T-cell (primary cell): ENCODE results near the gene RARB. TPM values are rescaled to one million over a fixed set of nuclear protein-coding genes. Genes with fewer than 3 reads are reported as not detected.

ENCODE experiments used
- ATAC-seq, 4 experiments: fragments of 200-7000 bp in 3 of 4; fragments of 150-1000 bp in 1 of 4; cut with Tn5 transposase; replicated peaks in 1 of 4; 1 replicate in 3 of 4; 2 replicates in 1 of 4; pipeline ENCODE4 v1.10.0; 2021; ENCODE audit warnings: moderate library complexity in 3 of 4, mild to moderate bottlenecking in 2 of 4, moderate number of reproducible peaks in 1 of 4
- CTCF ChIA-PET, 2 donors: fragments of 300-600 bp; sonication (Branson Sonifier 250); formaldehyde crosslinking; loops; one replicate each; lab custom pipeline; 2022; ENCODE audit warnings: antibody characterized with exemption in 2 of 2; lab: Charles Lee
- POLR2A ChIA-PET, 2 donors: fragments of 300-600 bp; sonication (Branson Sonifier 250); formaldehyde crosslinking; loops; one replicate each; lab custom pipeline; 2022; ENCODE audit warnings: antibody characterized with exemption in 2 of 2; lab: Charles Lee
- DNase-seq, 35 experiments: peaks; one replicate each; pipeline versions ENCODE4 v3.0.0 to v3.0.0-alpha.2; 2013 to 2023
- H3K27ac ChIP-seq: one replicate; pipeline ENCODE4 v1.5.1; 2013; ENCODE audit warnings: low read length
- H3K27me3 ChIP-seq, 2 experiments: replicated peaks in 1 of 2; 1 replicate in 1 of 2; 2 replicates in 1 of 2; pipeline versions ENCODE4 v1.6.1 to v1.7.0; 2013; ENCODE audit warnings: low read length in 1 of 2, mixed read lengths in 1 of 2; ENCODE audit not compliant: control insufficient read depth in 2 of 2, insufficient read depth in 2 of 2; ENCODE audit errors: extremely low read depth in 1 of 2
- H3K36me3 ChIP-seq, 2 donors: 1 replicate in 1 of 2; 2 replicates in 1 of 2; pipeline versions ENCODE4 v1.6.1 to v1.7.0; 2013; ENCODE audit warnings: low read length in 1 of 2; ENCODE audit not compliant: control insufficient read depth in 2 of 2, insufficient read depth in 1 of 2; ENCODE audit errors: extremely low read depth in 1 of 2
- H3K4me1 ChIP-seq, 2 experiments: 1 replicate in 1 of 2; 2 replicates in 1 of 2; pipeline versions ENCODE4 v1.6.1 to v1.7.0; 2013; ENCODE audit warnings: low read length in 2 of 2, mixed read lengths in 1 of 2; ENCODE audit not compliant: insufficient read depth in 2 of 2, control insufficient read depth in 1 of 2; ENCODE audit errors: extremely low read depth in 1 of 2
- H3K4me3 ChIP-seq, 2 donors: 1 replicate in 1 of 2; 2 replicates in 1 of 2; pipeline versions ENCODE4 v1.5.1 to v1.7.0; 2013; ENCODE audit warnings: mild to moderate bottlenecking in 2 of 2, low read length in 1 of 2, moderate library complexity in 1 of 2; ENCODE audit not compliant: control insufficient read depth in 1 of 2; ENCODE audit errors: extremely low read depth in 1 of 2
- H3K9me3 ChIP-seq: 2 replicates; pipeline ENCODE4 v1.7.0; 2013
- H3K27ac Mint-ChIP-seq, 2 donors: one replicate each; pipeline ENCODE4 v1.8.0; 2020 to 2021; ENCODE audit warnings: mild to moderate bottlenecking in 2 of 2, mixed read lengths in 2 of 2
- H3K27me3 Mint-ChIP-seq, 2 donors: one replicate each; pipeline ENCODE4 v1.8.0; 2021 to 2022; ENCODE audit warnings: mixed read lengths in 2 of 2
- H3K36me3 Mint-ChIP-seq: one replicate; pipeline ENCODE4 v1.8.0; 2021; ENCODE audit warnings: mixed read lengths
- H3K4me1 Mint-ChIP-seq, 3 donors: one replicate each; pipeline ENCODE4 v1.8.0; 2020 to 2022; ENCODE audit warnings: mixed read lengths in 3 of 3, mild to moderate bottlenecking in 1 of 3
- H3K4me3 Mint-ChIP-seq, 3 donors: one replicate each; pipeline ENCODE4 v1.8.0; 2020 to 2022; ENCODE audit warnings: mild to moderate bottlenecking in 3 of 3, mixed read lengths in 3 of 3, moderate library complexity in 3 of 3
- H3K9me3 Mint-ChIP-seq, 3 donors: one replicate each; pipeline ENCODE4 v1.8.0; 2020 to 2022; ENCODE audit warnings: mixed read lengths in 3 of 3
- WGBS: methylation state at CpG from one replicate; pipeline ENCODE4 v1.1.5; 2013; ENCODE audit warnings: missing lambda C conversion rate; ENCODE audit not compliant: insufficient coverage; 5-methylcytosine and 5-hydroxymethylcytosine counted together
- total RNA-seq, 35 experiments: library from RNA in 6 of 35; stranded (reverse) in 6 of 35; fragments of 120-200 nt in 1 of 35; gene quantifications; one replicate each; pipeline versions ENCODE4 v1.2.1 to v1.2.4 and lab custom pipeline; 2013 to 2026

Gene RARB
- total RNA-seq, 5 donors from 2014 or later (not counting 1 experiment from before 2014, with no cell fraction given): not detected

DNA sequence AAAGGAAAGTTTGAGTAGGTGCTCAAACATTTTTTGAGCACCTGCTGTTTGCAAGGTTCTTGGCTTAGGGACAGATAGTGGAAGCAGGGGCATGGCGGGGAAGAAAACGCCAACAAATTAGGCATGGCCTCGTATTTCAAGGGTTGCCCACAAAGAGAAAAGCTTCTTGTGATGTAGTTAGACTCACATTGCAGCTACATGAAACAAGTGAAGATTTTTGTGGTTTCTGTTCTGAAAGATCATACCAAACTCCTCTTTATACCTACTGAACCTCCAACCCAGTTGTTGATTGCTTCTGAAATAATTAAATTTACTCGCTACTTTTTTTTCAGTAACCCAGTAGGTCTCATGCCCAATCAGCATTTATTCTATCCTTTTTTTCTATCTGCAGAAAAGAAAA, 23.5 kb upstream of the RARB start:
- POLR2A ChIA-PET: no interaction called here
- WGBS: 100% methylated on average over 1 of the region's 4 CpGs

GRCh38 chr3:25405335-25405734, 22.7 kb upstream of the RARB start:
- DNase-seq (no peak), ATAC-seq (no peak)
- no peaks in the 10 kb centered on the region for H3K27me3 ChIP-seq
- H3K27ac ChIP-seq: no peak overlapping the region
- no peaks in the 10 kb centered on the region for H3K36me3 ChIP-seq
- Mint-ChIP-seq H3K36me3 (no peaks in the 10 kb centered on the region), H3K9me3 (peaks cover 0 to 23% (median 2%) of the 10 kb centered on the region in 3 donors), H3K27me3 (no peaks in the 10 kb centered on the region), H3K27ac (no peak overlapping the region), H3K4me3 (no peak overlapping the region), H3K4me1 (no peaks in the 10 kb centered on the region)
- H3K4me3 ChIP-seq: no peak overlapping the region
- CTCF ChIA-PET: no interaction called here
- POLR2A ChIA-PET: no interaction called here
- H3K9me3 ChIP-seq: no peaks in the 10 kb centered on the region
- no peaks in the 10 kb centered on the region for H3K4me1 ChIP-seq
- no CpG with 5 or more reads among the region's 1 CpG for WGBS

More for the DNA sequence above, 23.5 kb upstream of the RARB start:
- Histone ChIP-seq H3K27ac (no peak overlapping the region), H3K9me3 (no peaks in the 10 kb centered on the region), H3K4me1 (no peaks in the 10 kb centered on the region), H3K27me3 (no peaks in the 10 kb centered on the region), H3K36me3 (no peaks in the 10 kb centered on the region), H3K4me3 (no peak overlapping the region)
- Mint-ChIP-seq H3K4me1 (no peaks in the 10 kb centered on the region), H3K4me3 (no peak overlapping the region), H3K36me3 (no peaks in the 10 kb centered on the region), H3K27me3 (no peaks in the 10 kb centered on the region), H3K27ac (no peak overlapping the region), H3K9me3 (peaks cover 0 to 20% (median 2%) of the 10 kb centered on the region in 3 donors)
- ATAC-seq (no peak), DNase-seq (no peak)
- CTCF ChIA-PET: no interaction called here

DNA sequence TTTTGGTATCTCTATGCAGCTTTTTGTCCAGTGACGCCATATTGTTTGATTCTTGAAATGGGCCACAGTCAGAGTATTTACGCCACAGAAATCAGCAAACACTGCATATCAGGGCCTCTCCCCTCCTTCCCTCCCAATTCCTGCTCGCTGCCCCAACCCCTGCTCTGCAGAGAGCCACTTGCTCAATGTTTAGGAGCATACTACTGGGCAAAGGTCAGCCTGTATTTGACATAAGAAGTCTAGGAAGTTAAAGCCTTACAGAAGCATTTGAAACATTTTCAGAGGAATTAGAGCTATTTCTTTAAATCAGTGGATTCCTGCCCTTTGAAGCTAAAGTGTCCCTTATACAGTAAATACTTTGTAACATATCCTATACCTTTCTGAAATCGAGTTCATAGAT, 17.4 kb upstream of the RARB start:
- DNase-seq: no peak
- Histone ChIP-seq H3K27me3 (no peaks in the 10 kb centered on the region), H3K27ac (no peak overlapping the region), H3K9me3 (no peaks in the 10 kb centered on the region), H3K4me1 (no peaks in the 10 kb centered on the region), H3K4me3 (no peak overlapping the region), H3K36me3 (no peaks in the 10 kb centered on the region)
- 90% methylated on average over 2 of the region's 4 CpGs for WGBS
- no peak for ATAC-seq
- no peak overlapping the region for H3K4me3 Mint-ChIP-seq
- ChIA-PET CTCF (no interaction called here), POLR2A (no interaction called here)
- H3K4me1 Mint-ChIP-seq: no peaks in the 10 kb centered on the region
- H3K27ac Mint-ChIP-seq: no peak overlapping the region
- peaks cover 2 to 3% of the 10 kb centered on the region in 2 donors for H3K27me3 Mint-ChIP-seq
- no peaks in the 10 kb centered on the region for H3K36me3 Mint-ChIP-seq
- peaks cover 0 to 11% (median 5%) of the 10 kb centered on the region in 3 donors for H3K9me3 Mint-ChIP-seq

DNA sequence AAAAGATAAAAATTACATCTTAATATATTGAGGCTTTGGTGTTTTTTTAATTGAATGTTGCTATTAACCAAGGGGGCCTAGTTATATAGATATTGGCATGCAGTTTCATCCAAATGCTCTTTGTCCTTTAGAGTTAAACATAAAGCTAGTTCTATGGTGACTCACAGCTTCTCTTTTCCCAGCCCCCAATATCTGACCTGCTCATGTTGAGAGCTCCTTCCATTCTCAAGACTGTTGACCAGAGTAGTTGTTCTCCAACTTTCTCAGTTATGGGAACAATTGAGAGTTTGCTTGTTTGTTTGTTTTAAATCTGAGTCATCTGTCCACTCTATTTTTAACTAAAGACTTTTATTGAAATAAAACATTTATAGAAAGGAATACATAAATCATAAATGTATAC, 15.8 kb upstream of the RARB start:
- H3K36me3 ChIP-seq: no peaks in the 10 kb centered on the region
- H3K4me1 ChIP-seq: no peaks in the 10 kb centered on the region
- ChIA-PET POLR2A (no interaction called here), CTCF (no interaction called here)
- Mint-ChIP-seq H3K36me3 (no peaks in the 10 kb centered on the region), H3K4me3 (no peak overlapping the region), H3K4me1 (no peaks in the 10 kb centered on the region), H3K9me3 (peaks cover 3 to 8% (median 7%) of the 10 kb centered on the region in 3 donors), H3K27me3 (peaks cover 4 to 5% of the 10 kb centered on the region in 2 donors), H3K27ac (no peak overlapping the region)
- no peaks in the 10 kb centered on the region for H3K9me3 ChIP-seq
- no peak for ATAC-seq
- no peak overlapping the region for H3K4me3 ChIP-seq
- H3K27ac ChIP-seq: no peak overlapping the region
- no peak for DNase-seq
- no peaks in the 10 kb centered on the region for H3K27me3 ChIP-seq

DNA sequence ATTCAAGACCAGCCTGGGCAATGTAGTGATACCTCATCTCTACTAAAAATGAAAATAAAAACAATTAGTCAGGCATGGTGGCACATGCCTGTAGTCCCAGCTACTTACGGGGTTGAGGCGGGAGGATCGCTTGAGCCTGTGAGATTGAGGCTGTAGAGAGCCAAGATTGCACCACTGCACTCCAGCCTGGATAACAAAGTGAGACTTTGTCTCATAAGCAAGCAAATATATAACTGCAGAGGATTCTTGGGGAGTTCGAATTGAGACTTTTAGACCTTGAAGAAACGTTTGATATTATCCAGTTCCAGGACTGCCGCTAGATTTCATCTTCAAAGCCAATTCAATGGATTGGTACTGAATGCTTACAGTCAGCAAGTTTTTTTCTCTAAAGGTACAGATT, 11.9 kb upstream of the RARB start:
- Mint-ChIP-seq H3K27me3 (peaks cover 5 to 7% of the 10 kb centered on the region in 2 donors), H3K9me3 (peaks cover 3 to 14% (median 4%) of the 10 kb centered on the region in 3 donors), H3K4me1 (no peaks in the 10 kb centered on the region), H3K4me3 (no peak overlapping the region), H3K36me3 (no peaks in the 10 kb centered on the region), H3K27ac (no peak overlapping the region)
- 87% methylated on average over 6 of the region's 6 CpGs for WGBS
- ChIA-PET CTCF (no interaction called here), POLR2A (no interaction called here)
- Histone ChIP-seq H3K4me3 (no peak overlapping the region), H3K9me3 (no peaks in the 10 kb centered on the region), H3K27ac (no peak overlapping the region), H3K27me3 (no peaks in the 10 kb centered on the region), H3K4me1 (no peaks in the 10 kb centered on the region), H3K36me3 (no peaks in the 10 kb centered on the region)
- DNase-seq (no peak), ATAC-seq (no peak)

DNA sequence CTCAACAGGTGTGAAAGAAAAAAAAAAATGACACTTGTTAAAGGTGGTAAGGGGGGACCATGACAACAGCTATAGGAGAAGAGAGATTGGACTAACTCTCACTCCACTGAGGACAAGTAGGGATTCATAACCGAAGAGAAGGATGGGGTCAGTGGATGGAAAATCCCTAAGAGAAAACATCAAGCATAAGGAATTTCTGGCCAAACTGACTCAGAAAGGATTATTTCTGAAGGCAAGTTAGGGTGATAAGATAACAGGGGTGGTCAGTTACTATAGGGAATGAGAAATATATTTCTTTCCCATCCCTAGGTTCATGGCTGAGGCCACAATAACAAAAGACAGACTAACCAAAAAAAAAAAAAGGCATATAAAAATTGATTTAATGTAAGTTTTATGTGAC, 9.5 kb upstream of the RARB start:
- ChIA-PET POLR2A (no interaction called here), CTCF (no interaction called here)
- Histone ChIP-seq H3K9me3 (no peaks in the 10 kb centered on the region), H3K27me3 (peaks cover 0 to 3% of the 10 kb centered on the region in 2 experiments), H3K27ac (no peak overlapping the region), H3K36me3 (no peaks in the 10 kb centered on the region), H3K4me1 (no peaks in the 10 kb centered on the region), H3K4me3 (no peak overlapping the region)
- no peak overlapping the region for H3K27ac Mint-ChIP-seq
- WGBS: no CpG with 5 or more reads among the region's 1 CpG
- no peaks in the 10 kb centered on the region for H3K4me1 Mint-ChIP-seq
- no peaks in the 10 kb centered on the region for H3K36me3 Mint-ChIP-seq
- ATAC-seq: no peak
- H3K4me3 Mint-ChIP-seq: no peak overlapping the region
- peaks cover 3 to 8% (median 4%) of the 10 kb centered on the region in 3 donors for H3K9me3 Mint-ChIP-seq
- H3K27me3 Mint-ChIP-seq: peaks cover 8 to 12% of the 10 kb centered on the region in 2 donors
- no peak for DNase-seq

GRCh38 chr3:25419251-25419650, 8.8 kb upstream of the RARB start:
- Mint-ChIP-seq H3K27me3 (peaks cover 11 to 16% of the 10 kb centered on the region in 2 donors), H3K36me3 (no peaks in the 10 kb centered on the region), H3K9me3 (peaks cover 3 to 8% (median 4%) of the 10 kb centered on the region in 3 donors), H3K4me1 (no peaks in the 10 kb centered on the region), H3K27ac (no peak overlapping the region), H3K4me3 (no peak overlapping the region)
- DNase-seq: no peak
- Histone ChIP-seq H3K27ac (no peak overlapping the region), H3K4me3 (no peak overlapping the region), H3K27me3 (peaks cover 2 to 4% of the 10 kb centered on the region in 2 experiments), H3K36me3 (no peaks in the 10 kb centered on the region), H3K4me1 (no peaks in the 10 kb centered on the region), H3K9me3 (no peaks in the 10 kb centered on the region)
- no peak for ATAC-seq
- no CpG with 5 or more reads among the region's 1 CpG for WGBS
- ChIA-PET CTCF (no interaction called here), POLR2A (no interaction called here)
